ENCODE data around the gene ESRRA.

DNA sequence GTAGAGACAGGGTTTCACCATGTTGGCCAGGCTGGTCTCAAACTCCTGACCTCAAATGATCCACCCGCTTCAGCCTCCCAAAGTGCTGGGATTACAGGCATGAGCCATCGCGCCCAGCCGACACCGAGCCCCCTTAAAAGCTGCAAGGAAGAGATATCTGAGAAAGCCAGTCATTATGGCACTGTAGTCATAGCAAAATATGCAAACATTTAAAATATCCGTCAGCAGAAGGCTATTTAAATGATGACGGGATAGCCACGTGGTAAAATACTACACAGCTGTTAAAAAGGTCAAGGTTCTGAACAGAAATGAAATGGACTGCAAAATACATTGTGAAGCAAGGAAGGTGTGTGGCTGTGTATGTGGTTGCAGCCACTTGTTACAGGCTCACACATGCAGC lies 28.2 kb downstream of the ESRRA start:
- TF ChIP-seq SUPT20H (IDR thresholded peaks at IDR 0.05; ENCODE audit: borderline replicate concordance, control insufficient read depth, low read depth, low read length) (no peak), POLR2AphosphoS5 (IDR thresholded peaks at IDR 0.05; ENCODE audit: low read length) (no peak), EGR1 (IDR thresholded peaks at IDR 0.05; ENCODE audit: borderline replicate concordance in 1 of 2, low read depth in 2 of 2, low read length in 2 of 2) (no peak), RELA (IDR thresholded peaks at IDR 0.05; ENCODE audit: borderline replicate concordance, partially characterized antibody) (no peak), ATF3 (IDR thresholded peaks at IDR 0.05; ENCODE audit: borderline replicate concordance, extremely low read depth, low read depth, low read length) (no peak), IRF3 (IDR thresholded peaks at IDR 0.05) (no peak), SIN3A (IDR thresholded peaks at IDR 0.05; ENCODE audit: low read depth, low read length) (no peak)
- TF ChIP-seq, protein P1, sequence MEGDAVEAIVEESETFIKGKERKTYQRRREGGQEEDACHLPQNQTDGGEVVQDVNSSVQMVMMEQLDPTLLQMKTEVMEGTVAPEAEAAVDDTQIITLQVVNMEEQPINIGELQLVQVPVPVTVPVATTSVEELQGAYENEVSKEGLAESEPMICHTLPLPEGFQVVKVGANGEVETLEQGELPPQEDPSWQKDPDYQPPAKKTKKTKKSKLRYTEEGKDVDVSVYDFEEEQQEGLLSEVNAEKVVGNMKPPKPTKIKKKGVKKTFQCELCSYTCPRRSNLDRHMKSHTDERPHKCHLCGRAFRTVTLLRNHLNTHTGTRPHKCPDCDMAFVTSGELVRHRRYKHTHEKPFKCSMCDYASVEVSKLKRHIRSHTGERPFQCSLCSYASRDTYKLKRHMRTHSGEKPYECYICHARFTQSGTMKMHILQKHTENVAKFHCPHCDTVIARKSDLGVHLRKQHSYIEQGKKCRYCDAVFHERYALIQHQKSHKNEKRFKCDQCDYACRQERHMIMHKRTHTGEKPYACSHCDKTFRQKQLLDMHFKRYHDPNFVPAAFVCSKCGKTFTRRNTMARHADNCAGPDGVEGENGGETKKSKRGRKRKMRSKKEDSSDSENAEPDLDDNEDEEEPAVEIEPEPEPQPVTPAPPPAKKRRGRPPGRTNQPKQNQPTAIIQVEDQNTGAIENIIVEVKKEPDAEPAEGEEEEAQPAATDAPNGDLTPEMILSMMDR (IDR thresholded peaks at IDR 0.05 in 2 of 3, conservative IDR thresholded peaks at IDR 0.05 in 1 of 3; ENCODE audit: control insufficient read depth in 2 of 3, extremely low read depth in 1 of 3, insufficient read depth in 1 of 3, low read depth in 3 of 3, low read length in 3 of 3): no peak
- TF ChIP-seq, protein P2, sequence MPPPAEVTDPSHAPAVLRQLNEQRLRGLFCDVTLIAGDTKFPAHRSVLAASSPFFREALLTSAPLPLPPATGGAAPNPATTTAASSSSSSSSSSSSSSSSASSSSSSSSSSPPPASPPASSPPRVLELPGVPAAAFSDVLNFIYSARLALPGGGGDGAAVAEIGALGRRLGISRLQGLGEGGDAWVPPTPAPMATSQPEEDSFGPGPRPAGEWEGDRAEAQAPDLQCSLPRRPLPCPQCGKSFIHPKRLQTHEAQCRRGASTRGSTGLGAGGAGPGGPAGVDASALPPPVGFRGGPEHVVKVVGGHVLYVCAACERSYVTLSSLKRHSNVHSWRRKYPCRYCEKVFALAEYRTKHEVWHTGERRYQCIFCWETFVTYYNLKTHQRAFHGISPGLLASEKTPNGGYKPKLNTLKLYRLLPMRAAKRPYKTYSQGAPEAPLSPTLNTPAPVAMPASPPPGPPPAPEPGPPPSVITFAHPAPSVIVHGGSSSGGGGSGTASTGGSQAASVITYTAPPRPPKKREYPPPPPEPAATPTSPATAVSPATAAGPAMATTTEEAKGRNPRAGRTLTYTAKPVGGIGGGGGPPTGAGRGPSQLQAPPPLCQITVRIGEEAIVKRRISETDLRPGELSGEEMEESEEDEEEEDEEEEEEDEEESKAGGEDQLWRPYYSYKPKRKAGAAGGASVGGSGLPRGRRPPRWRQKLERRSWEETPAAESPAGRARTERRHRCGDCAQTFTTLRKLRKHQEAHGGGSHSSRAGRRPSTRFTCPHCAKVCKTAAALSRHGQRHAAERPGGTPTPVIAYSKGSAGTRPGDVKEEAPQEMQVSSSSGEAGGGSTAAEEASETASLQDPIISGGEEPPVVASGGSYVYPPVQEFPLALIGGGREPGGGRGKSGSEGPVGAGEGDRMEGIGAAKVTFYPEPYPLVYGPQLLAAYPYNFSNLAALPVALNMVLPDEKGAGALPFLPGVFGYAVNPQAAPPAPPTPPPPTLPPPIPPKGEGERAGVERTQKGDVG (CRISPR knock-in tag; IDR thresholded peaks at IDR 0.05): no peak
- TF ChIP-seq, protein P3, sequence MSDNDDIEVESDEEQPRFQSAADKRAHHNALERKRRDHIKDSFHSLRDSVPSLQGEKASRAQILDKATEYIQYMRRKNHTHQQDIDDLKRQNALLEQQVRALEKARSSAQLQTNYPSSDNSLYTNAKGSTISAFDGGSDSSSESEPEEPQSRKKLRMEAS (IDR thresholded peaks at IDR 0.05; ENCODE audit: low read depth, low read length): no peak
